Raji (cell line): ENCODE measurements around the gene HMCN2.

Experiments
- POLR2A ChIP-seq: IDR thresholded peaks from 2 replicates; pipeline ENCODE4 v1.6.1; 2011; ENCODE audit warnings: low read depth, low read length, control low read depth; ENCODE audit not compliant: insufficient read depth

Gene HMCN2

DNA sequence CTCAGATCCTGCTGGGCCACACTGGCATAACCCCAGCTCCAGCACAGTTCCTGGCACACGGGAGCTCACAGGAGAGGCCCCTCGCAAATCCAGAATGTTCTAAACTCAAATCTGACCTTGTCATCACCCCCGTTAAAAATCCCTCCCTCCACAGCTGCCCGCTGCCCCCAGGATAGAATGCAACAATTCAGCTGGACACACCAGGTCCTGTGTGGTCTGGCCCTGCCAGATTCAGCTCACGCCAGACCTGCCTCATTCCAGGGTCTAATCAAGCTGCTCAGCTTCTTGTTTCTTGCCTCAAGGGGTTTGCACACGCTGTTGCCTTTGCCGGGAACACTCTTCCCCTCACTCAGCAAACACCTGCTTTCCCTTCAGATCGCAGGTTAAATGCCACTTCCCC is 134.2 kb downstream of the HMCN2 start:
- no peak for TF ChIP-seq POLR2A

DNA sequence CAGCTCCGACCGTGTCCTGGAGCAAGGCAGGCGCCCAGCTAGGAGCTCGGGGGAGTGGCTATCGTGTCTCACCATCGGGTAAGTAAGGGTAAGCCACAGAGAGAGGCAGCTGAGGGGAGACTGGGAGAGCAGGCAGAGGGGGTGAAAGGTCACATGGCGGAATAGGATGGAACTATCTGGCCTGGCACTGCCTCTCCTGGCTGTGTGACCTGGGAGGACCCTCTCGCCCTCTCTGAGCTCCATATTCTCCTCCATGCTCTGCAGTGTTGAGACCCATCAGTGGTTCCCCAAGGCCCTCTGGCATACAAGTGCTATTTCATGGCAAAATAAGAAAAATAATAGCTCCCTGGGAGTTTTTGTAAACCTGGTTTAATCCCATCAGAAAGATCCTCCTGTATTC is 135.3 kb downstream of the HMCN2 start:
- TF ChIP-seq POLR2A, result no peak

- no peak for TF ChIP-seq POLR2A
Measured at GRCh38 chr9:130402243-130402642, 136.7 kb downstream of the HMCN2 start.

GRCh38 chr9:130402645-130403440 is 137.3 kb downstream of the HMCN2 start:
- no peak for TF ChIP-seq POLR2A

DNA sequence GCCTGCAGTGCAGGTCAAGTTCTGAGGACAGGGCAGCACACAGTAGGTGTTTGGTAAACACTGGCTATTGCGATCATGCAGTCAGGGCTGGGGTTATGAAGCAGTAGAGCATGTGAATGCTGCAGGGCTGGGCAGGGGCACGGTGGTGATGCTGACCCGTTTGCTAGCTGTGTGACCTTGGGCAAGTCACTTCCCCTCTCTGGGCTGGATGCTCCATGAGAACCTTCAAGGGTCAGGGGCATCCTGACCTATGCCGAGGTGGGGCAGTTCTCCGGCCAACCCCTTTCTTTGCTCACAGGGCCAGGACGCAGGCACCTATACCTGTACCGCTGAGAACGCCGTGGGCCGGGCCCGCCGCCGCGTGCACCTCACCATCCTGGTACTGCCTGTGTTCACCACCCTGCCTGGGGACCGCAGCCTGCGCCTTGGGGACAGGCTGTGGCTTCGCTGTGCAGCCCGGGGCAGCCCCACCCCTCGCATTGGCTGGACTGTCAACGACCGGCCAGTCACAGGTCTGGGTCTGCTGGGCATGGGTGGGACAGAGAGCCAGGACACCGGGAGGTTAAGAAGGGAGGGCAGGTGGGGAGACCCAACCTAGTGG is 140.2 kb downstream of the HMCN2 start:
- TF ChIP-seq POLR2A, result no peak

DNA sequence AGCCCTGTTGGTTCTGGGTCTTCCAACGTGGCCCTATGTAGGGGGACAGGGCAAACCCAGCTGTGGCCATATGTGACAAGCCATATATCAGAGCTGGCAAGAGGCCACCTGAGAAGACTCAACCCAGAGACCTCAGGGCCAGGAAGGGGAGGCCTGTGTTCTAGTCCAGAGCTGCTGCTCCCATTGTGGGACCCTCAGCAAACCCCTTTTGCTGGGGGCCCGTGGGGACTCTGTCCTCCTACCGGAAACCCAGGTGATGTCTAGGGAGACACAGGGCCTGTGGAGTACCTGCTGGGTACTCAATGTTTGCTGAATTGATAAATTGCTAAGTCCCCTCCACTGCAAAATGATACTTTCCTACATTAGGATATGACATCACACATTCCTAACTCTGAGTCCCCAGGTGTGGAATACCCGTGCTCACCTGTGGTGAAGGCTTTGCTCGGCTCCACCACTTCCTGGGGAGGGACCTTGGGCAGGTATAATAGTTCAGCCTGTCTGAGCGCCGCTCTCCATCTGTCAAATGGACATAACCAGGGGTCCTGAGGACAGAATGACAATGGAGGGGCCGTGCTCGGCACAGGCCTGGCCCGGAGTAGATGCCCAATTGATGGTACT is 140.8 kb downstream of the HMCN2 start:
- TF ChIP-seq POLR2A, result no peak

GRCh38 chr9:130407916-130408663 is 142.5 kb downstream of the HMCN2 start:
- TF ChIP-seq POLR2A, result no peak

DNA sequence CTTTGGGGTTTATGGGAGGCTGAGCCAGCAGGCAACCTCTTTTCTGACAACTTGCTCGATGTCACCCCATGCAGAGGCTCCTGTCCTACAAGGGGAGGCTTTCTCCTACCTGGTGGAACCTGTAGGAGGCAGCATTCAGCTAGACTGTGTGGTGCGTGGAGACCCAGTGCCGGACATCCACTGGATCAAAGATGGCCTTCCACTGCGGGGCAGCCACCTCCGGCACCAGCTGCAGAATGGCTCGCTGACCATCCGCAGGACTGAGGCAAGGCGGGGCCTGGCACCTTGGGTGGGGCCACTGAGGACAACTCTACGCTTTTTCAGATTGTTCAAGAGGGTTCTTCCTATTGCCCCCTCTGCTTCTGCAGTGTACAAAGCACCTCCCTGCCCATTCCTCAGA is 143.1 kb downstream of the HMCN2 start:
- no peak for TF ChIP-seq POLR2A

DNA sequence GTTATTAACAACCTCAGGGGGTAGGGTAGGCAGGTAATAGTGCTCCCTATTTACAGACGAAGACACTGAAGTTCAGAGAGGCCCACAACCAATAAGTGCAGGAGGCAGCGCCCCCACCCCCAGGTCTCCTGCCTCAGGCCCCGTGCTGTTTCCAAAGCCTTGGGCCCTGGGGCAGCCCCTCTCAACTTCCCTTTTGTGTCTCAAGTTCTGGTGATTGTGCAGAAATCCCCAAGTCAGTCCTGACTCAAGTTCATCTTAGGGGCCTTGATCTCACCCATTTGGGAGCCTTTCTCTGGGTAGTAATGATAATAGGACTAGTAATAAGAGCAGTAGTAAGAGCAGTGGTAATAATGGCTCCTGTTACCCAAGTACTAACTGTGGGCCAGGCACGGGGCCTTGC is 143.7 kb downstream of the HMCN2 start:
- no peak for TF ChIP-seq POLR2A

DNA sequence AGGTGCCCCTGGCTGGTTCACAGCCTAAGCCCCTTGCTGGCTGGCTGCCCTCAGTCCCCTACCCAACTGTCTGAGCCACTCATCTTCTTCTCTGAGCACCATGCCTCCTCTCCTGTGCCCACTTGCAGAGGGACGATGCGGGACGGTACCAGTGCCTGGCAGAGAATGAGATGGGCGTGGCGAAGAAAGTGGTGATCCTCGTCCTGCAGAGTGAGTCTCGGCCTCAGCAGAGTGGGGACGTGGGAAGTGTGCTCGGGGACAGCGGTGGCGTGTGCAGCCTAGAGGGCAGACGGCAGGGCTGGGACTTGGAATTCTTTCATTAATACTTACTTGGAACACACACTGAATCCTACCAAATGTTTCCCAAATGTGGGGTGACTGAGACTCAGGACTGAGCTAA is 144.9 kb downstream of the HMCN2 start:
- no peak for TF ChIP-seq POLR2A

DNA sequence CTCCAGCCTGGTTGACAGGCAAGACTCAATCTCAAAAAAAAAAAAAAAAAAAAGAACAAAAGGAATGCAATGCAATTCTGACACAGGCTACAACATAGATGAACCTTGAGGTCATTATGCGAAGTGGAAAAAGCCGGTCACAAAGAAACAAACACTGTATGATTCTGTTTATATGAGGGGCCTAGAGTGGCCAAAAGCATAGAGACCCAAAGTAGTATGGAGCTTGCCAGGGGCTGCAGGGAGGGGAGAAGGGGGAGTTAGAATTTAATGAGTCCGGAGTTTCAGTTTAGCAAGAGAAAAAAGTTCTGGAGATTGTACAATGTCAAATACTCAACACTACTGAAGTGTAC is 146.0 kb downstream of the HMCN2 start:
- no peak for TF ChIP-seq POLR2A

DNA sequence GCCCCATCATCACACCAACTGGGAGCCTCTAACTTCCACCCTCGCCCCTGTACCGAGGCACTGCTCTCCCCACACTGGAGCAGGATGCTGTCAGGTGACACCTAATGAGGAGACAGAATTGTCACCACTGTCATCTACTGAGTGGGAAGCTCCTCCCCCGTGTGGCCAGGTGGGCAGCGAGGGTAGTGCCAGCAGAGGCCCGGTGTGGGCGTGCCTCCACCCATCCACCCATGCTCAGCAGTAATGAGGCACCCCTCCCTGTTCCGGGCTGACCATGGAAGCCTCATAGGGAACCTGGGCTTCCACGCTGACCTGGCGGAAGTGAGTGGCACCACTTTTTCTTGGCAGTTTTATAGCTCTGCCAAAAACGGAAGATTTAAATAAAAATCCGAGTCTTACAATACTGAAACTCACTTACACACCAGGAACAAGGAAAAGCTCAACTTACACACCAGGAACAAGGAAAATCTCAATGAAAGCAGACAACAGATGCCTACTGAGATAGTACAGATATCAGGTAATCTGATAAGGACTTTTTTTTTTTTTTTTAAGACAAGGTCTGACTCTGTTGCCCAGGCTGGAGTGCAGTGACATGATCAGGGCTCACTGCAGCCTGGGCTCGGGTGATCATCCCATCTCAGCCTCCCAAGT is 148.6 kb downstream of the HMCN2 start:
- no peak for TF ChIP-seq POLR2A

GRCh38 chr9:130414910-130415746 is 149.6 kb downstream of the HMCN2 start:
- TF ChIP-seq POLR2A, result no peak

- no peak for TF ChIP-seq POLR2A
Measured at GRCh38 chr9:130417602-130418001, 152.0 kb downstream of the HMCN2 start.
